ENCODE results near the gene DLAT.

GRCh38 chr11:112051768-112052167, 26.6 kb downstream of the DLAT start:
- TF ChIP-seq CTCF (IDR thresholded peaks at IDR 0.05), result no peak
- no peak for TF ChIP-seq POLR2A (IDR thresholded peaks at IDR 0.05; ENCODE audit: low read depth)
- TF ChIP-seq EP300 (IDR thresholded peaks at IDR 0.05), result no peak
- no peak for TF ChIP-seq POLR2AphosphoS5 (IDR thresholded peaks at IDR 0.05)

All from esophagus muscularis mucosa (tissue), 4 donors.